Dedifferentiated amniotic fluid mesenchymal stem cell (primary cell): ENCODE results near the gene CKLF.
"Not testable (repeated sequence)": the region's sequence is repeated elsewhere in the genome, so short reads cannot be mapped to it uniquely, and the experiment has no call there.

Experiments used
- DNase-seq: peaks from one replicate; pipeline ENCODE4 v3.0.0-alpha.2; 2016; ENCODE audit errors: extremely low spot score

Gene CKLF

DNA sequence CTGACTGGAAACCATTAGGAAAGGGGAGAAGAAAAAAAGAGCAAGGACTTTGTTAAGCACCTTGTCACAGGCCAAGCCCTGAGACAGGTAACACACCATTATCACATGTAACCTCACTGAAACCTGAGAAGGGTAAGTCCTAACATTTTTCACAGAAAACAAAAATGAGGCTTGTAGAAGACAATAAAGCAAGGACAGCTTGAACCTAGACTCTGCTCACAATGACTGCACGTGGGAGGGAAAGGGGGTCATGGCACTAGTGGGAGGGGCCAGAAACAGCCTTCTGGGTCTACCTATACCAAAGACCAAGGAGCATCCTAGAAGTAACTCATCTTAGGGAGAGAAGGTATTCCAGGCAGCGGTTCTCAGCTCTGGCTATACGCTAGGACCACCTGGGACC is 10.0 kb upstream of the CKLF start:
- no peak for DNase-seq

DNA sequence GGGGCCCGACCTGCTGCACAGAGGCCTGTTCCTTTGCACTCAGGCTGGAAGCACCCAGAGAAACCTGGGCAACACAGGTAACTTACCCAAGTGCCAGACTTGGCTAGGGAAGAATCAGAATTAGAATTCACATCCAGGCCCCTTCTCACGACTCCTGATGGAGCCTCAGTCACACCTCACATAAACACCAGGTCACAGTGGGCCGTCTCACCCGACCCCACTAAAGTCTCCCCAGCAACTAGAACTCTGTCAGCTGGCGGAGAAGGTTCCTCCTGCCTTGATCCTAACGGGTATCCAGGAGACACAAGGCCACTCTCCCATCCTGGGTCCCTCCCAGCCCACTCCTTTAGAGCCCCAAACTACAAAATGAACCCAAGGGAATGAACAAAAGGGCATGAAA is 8.8 kb upstream of the CKLF start:
- no peak for DNase-seq

DNA sequence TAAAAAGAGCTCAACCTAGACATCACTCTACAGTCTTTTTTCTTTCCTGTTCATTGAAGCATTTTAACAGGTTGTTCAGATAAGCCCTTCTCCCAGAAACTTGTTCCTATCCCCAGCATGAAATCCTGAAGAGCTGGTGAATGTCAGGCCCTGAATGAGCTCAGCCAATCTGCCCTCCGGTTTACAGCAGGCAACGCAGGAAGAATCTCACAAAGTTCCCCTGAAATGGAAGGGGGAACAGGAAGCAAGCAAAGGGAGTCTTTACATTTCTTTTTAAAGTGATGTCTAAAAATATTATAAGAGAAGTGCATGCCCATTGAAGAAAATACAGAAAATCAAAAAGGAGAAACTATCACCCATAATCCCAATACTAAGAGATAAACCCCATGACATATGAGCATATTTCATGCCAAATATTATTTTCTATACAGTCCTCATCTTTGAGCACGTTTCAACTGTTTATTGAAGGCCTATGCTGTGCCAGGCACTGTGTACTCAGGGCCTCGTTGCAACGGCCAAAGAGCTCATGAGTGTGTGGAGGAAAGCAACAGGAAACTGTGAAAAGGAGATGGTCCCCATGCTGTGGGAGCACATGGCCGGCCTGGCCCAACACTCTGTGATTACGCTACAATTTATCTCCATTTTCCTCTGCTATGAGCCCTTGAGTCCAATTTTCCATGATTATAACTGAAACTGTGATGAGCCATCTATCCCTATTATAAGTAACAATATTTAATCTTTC is 8.2 kb upstream of the CKLF start:
- no peak for DNase-seq

DNA sequence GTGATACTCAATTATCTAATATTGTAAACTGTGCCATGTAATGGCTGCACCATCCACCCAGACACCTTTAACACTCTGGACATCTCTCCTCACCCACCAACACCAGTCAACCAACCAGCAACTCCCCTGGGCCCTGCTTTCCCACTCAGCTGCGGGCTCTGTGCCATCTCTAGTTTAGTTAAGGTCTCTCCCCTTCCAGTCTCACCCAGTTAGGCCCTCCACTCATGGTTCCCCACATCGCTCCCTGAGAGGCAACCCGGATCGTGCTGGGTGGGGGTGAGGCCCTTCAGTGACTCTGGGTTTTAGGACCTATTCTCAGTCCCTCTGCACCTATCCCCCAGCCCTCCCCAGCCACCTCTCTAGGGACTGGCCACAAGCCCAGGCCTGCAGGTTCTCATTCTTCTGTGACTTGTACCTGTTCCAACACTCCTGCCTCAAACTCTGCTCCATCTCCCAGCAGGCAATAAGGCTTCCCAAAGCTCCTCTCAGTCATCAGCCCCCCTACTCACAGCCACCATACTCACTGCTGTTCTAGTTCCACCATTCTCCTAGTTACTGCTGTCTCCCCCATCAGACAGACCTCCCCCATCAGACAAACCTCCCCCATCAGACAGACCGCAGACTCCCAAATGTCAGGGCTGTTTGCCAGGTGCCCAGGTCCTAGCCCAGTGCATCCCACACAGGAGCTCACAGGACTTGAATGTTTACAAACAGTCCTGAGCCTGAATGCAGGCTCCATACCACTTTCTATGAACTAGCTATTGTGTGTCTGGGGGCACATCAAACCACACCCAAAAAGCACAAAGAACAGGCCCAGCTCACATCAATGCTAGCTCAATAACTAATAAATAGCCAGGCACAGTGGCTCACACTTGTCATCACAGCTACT is 5.0 kb upstream of the CKLF start:
- DNase-seq: no peak

- DNase-seq: no peak
These were observed 4.3 kb upstream of the CKLF start for GRCh38 chr16:66548068-66548467.

DNA sequence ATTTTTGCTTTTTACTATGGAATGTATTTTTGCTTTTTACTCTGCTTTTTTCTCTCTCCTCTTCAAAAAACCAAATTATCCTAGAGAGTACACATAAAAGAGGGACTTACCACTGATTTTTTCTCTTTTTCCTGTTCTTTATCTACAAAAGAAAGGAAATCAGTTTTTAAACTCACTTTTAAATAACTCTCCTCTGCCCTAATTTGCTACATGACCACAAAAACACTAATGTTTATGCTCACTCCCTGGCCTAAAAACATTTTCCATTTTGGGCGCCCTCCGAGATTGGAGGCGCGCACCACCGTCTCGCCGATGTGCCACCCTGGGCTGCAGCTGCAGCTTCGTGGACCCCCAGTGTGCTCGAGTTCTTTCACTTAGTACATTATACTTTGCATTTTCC is 3.5 kb upstream of the CKLF start:
- DNase-seq: no peak

DNA sequence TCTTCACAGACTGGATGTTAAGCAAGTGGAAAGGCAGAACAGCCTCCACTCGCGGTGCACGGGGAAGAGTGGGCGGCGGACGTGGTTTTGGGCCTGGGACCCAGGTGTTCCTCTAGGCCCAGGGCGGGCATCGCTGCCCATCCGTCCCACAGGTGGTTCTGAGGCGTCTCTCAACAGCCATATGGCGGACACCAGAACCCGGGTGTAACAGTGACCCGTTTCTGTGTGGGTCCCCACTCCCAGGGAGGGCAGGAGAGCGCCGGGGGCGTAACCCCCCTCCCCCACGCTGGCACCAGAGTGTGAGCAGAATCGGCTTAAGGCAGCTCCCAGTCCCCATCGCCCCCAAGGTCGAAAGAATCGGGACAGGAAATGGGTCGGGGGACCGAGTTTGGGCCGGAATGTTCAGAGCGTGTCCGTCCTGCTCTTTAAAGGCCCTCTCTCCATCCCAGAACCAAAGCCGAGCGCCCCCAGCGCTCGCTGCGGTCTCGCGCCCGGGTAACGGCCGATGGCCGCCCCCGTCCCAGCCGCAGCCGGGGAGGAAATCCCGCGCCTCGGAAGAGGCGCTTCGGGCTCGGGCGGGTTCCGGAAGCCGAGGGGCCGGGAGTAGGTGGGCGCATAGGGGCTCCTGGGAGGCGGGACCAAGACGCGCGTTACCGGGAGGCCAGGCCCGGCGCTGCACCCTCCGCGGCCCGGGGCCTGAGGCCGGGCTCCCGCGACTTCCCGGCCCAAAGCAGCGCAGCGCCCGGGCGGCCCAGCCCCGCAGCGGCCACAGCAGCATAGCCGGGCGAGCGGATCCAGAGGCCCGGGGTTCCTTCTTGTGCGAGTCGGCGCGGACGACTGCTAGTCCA is 2.9 kb upstream of the CKLF start, which contains the start of gene TK2:
TK2 (minus strand) TSS at position 839 of the 848 bp plus-strand sequence; CDS start at position 778, 61 bp downstream.
- peak; percentile 45 for DNase-seq

GRCh38 chr16:66551348-66551759 is 1.0 kb upstream of the CKLF start:
- no peak for DNase-seq

GRCh38 chr16:66551788-66552285 is 539 bp upstream of the CKLF start:
- no peak for DNase-seq

DNA sequence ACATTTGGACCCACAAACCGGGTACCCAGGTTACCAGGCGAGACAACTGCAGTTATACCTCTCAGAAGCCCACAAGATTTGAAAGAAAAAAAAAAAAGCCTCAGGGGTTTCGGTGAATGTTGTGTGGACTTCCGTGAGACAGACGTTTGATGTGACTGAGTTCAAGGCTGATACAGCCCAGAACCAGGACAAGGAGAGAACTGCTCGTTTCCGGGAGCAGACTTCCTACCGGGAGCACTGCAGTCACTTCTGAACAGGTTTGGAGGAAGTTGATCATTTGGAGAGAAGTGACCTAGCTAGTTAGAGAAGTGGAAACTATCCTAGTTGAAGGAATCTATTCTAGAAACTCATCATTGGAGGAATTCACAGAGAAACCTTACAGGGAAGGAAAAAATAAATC is 847 bp downstream of the CKLF start:
- DNase-seq: no peak

DNA sequence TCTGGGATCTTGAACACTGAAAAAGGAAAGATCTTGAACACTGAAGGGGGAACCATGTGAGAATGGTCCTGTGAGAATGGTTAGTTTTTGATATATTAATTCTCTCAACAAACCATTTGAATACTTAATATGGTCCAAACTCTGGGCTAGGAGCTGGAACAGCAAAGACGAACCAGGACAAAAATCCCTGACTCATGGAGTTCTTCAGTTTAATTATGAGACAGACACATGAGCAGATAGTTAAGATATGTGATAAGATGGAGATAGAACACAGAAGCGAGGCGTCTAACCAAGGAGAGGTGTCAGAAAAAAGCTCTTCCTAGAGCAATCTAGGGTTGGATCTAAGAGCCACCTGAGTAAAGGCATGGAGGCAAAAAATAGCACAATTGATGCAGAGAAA is 1.6 kb downstream of the CKLF start:
- DNase-seq: no peak

DNA sequence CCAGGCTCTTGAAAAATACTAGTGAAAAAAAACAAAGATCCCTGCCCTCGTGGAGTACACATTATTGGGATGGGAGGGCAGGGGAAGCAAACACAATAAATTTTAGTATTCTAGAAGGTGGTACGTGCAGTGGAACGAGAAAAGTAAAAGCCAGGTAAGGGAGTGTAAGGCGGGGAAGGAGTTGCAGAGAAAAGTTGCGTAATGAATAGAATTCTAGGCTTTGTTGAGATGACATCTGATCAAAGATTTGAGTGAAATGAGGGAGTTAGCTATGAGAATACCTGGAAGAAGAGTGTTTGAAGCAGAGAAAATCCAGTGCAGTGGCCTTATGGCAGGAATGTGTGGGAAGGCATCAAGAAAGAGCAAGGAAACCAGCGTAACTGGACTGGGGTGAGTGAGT is 2.1 kb downstream of the CKLF start:
- DNase-seq: no peak

- DNase-seq: no peak
These were observed 7.7 kb downstream of the CKLF start for GRCh38 chr16:66560107-66560506.

DNA sequence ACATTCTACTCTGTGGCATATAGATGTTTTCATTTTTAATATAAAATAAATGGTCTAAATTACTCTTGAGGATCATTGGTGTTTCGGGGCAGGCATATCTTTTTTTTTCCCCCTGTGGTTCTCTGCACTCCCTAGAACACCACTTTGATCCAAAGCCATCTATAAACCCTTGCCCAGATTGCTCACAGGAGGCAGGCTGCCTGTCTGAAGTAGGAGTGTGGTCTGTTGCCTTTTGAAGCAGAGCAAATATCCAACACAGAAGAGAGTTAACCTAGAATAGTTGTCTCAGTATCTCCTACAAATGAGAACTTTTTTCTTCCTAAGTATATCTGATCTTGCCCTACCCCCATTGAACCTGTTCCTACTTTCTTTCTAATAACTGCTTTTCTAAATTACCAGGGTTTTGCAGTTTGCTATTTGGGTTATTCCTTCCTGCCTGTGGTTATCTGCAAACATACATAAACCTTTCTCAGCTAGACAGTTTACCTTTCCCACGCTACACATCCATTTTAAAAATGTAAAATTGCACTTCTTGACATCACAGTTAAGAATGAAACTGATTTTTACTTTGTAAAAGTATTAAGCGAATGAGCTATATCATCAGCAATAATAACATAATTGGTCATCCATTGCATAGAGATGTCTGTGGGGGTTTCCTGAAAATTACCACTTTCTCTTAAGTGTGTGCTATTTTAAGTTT is 9.2 kb downstream of the CKLF start:
- DNase-seq: no peak

DNA sequence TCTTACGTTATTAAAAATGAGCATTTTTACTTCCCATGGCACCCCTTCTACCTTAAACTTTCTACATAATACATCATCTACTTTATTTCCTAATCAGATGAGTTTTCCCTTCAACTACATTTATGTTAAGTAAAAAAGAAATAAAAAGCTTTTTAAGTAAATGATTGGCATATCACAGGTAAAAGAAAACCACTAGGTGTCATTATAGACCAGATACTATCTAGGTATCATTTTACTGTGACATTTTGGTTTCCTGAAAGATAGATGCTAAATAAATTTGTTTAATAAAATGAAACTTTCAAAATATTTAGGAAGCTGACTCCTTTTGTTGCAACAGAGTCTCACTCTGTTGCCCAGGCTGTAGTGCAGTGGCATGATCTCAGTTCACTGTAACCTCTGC is 10.0 kb downstream of the CKLF start:
- DNase-seq: no peak

GRCh38 chr16:66562986-66563385 is 10.6 kb downstream of the CKLF start:
- DNase-seq: no peak

DNA sequence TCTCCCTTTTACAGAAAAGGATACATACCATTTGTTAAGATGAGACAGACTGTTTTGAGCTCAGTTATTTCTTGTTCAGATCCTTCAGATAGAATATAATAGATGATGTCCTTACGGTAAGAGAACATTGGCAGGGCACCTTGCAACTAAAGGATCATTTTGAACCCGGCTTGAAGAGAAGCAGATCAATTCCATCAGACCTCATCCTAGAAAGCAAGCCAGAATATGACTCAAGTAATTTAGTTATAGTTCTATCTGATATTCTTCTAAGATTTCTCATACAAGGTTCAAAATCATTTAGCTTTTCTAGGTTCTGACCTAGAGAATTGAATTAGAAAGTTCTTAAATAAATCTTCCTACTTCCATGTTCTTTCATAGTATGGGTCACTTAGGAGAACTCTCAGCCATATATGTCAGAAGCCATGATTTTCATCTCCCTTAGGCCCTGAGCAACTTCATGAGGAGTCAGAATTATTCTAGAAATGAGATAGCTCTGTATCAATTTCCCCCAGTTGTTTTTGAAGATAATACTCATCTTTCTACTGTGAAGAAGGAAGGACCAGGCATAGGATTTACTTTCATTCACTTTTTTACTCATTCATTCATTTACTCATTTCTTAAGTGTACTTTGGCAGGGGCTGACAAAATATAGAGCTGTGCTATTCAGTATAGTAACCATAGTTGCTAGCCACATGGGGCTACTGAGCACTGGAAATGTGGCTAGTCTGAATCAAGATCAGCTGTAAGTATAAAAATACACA is 11.4 kb downstream of the CKLF start:
- no peak for DNase-seq

- DNase-seq: no peak
These were observed 13.9 kb downstream of the CKLF start, which contains the start of gene CMTM1 for GRCh38 chr16:66566051-66566901. Gene CMTM1, plus strand, starts transcription at chr16:66566439. Its CDS starts 75 bp downstream, at chr16:66566514.

GRCh38 chr16:66567270-66567669 is 14.9 kb downstream of the CKLF start:
- not testable (repeated sequence) for DNase-seq
